ENCODE results near the gene ITGAD.

DNA sequence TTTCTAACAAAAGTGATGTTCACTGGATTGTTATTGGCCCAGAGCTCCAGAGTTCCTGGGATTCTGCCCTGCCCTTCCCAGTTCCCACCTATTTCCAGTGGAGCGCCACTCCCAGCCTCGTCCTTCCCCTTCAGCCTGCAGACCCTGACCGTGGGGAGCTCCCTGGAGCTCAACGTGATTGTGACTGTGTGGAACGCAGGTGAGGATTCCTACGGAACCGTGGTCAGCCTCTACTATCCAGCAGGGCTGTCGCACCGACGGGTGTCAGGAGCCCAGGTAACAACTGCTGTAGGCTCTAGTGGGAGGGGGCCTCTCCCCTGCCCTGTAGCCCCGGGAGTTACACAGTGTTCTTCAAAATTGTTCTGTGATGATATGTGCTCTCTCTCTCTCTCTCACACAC, 23.2 kb downstream of the ITGAD start:
- no peak for TF ChIP-seq POLR2AphosphoS5 (IDR thresholded peaks at IDR 0.05; ENCODE audit: low read depth, low read length)
- no peak for TF ChIP-seq POLR2A (IDR thresholded peaks at IDR 0.05; ENCODE audit: low read depth, low read length)

Data from GM12892 (cell line).